Vagina (tissue), 2 donors: ENCODE data around the gene CLMP.

ENCODE experiments used
- POLR2A ChIP-seq, 2 donors: fragments of 450-650 bp; IDR thresholded peaks; one replicate each; pipeline ENCODE4 v1.6.1; 2017; ENCODE audit warnings: antibody characterized with exemption in 2 of 2, mild to moderate bottlenecking in 2 of 2, moderate library complexity in 2 of 2
- POLR2AphosphoS5 ChIP-seq, 2 donors: sonication (generic); formaldehyde crosslinking; IDR thresholded peaks; one replicate each; pipeline ENCODE4 v1.9.0; 2017; ENCODE audit warnings: antibody characterized with exemption in 2 of 2, mild to moderate bottlenecking in 2 of 2, low read depth in 1 of 2; ENCODE audit not compliant: insufficient read depth in 1 of 2
- TF ChIP-seq, protein P1 (sequence below), 3 experiments: fragments of 450-650 bp in 2 of 3; fragments of 200-600 bp in 1 of 3; sonication (generic) in 1 of 3; IDR thresholded peaks; one replicate each; pipeline ENCODE4 v1.5.1; 2017 to 2019; ENCODE audit warnings: antibody characterized with exemption in 3 of 3, mild to moderate bottlenecking in 2 of 3, moderate library complexity in 2 of 3

DNA sequence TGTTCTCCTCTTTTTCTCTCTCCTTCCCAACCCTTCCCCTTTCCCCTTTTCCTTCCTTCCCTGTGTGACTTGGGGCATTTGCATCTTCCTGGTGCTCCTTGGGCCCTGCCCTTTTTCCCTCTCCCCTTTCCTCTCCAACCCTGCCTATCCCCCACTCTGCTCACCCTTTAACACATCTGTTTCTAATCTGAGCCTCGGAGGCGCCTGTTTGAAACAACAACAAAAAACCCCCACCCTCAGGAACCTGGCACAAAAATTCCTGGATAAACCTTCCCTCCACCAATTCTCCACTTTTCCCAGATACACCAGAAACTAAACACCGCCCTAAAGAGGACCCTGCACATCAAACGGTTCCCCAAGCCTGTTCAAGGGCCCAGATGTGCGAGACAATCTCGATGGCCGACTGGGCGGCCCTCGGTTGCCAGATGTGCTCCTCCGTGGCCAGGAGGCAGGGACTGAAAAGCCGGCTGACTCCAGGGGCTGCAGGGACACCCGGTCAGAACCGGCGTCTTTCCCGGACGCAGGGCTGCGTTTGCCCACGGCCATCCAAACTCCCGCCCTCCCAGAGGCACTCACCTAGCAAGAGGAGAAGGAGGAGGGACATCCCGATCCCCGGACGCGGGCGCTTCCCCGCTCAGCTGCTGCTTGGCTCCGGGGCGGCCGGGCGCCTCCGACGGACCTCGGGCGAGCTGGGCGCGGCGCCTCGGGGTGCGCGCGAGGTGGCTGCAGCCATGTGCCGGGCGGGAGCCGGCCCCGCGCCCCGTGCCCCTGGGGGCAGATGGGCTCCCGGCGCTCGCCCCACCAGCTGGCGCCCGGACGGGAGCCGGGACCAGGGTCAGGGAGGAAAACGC is 486 bp downstream of the CLMP start:
- TF ChIP-seq POLR2A (IDR thresholded peaks at IDR 0.05): no peak
- TF ChIP-seq POLR2AphosphoS5 (IDR thresholded peaks at IDR 0.05; ENCODE audit: insufficient read depth in 1 of 2, low read depth in 1 of 2): no peak
- TF ChIP-seq, protein P1, sequence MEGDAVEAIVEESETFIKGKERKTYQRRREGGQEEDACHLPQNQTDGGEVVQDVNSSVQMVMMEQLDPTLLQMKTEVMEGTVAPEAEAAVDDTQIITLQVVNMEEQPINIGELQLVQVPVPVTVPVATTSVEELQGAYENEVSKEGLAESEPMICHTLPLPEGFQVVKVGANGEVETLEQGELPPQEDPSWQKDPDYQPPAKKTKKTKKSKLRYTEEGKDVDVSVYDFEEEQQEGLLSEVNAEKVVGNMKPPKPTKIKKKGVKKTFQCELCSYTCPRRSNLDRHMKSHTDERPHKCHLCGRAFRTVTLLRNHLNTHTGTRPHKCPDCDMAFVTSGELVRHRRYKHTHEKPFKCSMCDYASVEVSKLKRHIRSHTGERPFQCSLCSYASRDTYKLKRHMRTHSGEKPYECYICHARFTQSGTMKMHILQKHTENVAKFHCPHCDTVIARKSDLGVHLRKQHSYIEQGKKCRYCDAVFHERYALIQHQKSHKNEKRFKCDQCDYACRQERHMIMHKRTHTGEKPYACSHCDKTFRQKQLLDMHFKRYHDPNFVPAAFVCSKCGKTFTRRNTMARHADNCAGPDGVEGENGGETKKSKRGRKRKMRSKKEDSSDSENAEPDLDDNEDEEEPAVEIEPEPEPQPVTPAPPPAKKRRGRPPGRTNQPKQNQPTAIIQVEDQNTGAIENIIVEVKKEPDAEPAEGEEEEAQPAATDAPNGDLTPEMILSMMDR (IDR thresholded peaks at IDR 0.05): no peak
